K562 (cell line): ENCODE measurements around the gene LRP10. TPM values are rescaled to one million over a fixed set of nuclear protein-coding genes. Genes with fewer than 3 reads are reported as not detected.
A peak's percentile ranks its signal among the peaks of the same experiment; 100 is the strongest.

ENCODE experiments used
- ATF7 ChIP-seq: fragments of 450-650 bp; IDR thresholded peaks from 2 replicates; pipeline ENCODE4 v1.7.1; 2014; ENCODE audit warnings: mild to moderate bottlenecking, moderate library complexity
- CBX2 ChIP-seq: fragments of 200-600 bp; sonication (generic); IDR thresholded peaks from one replicate; pipeline ENCODE4 v1.6.1; 2012; ENCODE audit warnings: mild to moderate bottlenecking, low read length, inconsistent platforms; ENCODE audit not compliant: insufficient read depth, poor library complexity, severe bottlenecking
- CREB1 ChIP-seq, 2 experiments: sonication (generic) in 1 of 2; formaldehyde crosslinking in 1 of 2; IDR thresholded peaks; 2 replicates each; pipeline versions ENCODE4 v1.6.1 to v1.8.0; 2012 to 2022; ENCODE audit warnings: inconsistent platforms in 1 of 2, mild to moderate bottlenecking in 1 of 2, missing genetic modification reagents in 1 of 2, moderate library complexity in 1 of 2
- EHMT2 ChIP-seq: fragments of 450-650 bp; IDR thresholded peaks from 2 replicates; pipeline ENCODE4 v1.6.1; 2018; ENCODE audit warnings: antibody characterized with exemption
- GATAD2A ChIP-seq: fragments of 450-650 bp; IDR thresholded peaks from 2 replicates; pipeline ENCODE4 v1.6.1; 2017
- KAT8 ChIP-seq: fragments of 450-650 bp; IDR thresholded peaks from 2 replicates; pipeline ENCODE4 v1.6.1; 2016; ENCODE audit warnings: low read depth, mild to moderate bottlenecking
- MYBL2 ChIP-seq, 2 experiments: fragments of 450-650 bp in 1 of 2; sonication (generic) in 1 of 2; formaldehyde crosslinking in 1 of 2; IDR thresholded peaks; 2 replicates each; pipeline versions ENCODE4 v1.6.1 to v1.8.1; 2017 to 2022; ENCODE audit warnings: borderline replicate concordance in 1 of 2, inconsistent platforms in 1 of 2, low read depth in 1 of 2, mild to moderate bottlenecking in 1 of 2, missing genetic modification reagents in 1 of 2, moderate library complexity in 1 of 2
- NR2F6 ChIP-seq: fragments of 450-650 bp; formaldehyde crosslinking; IDR thresholded peaks from 2 replicates; pipeline ENCODE4 v1.4.0; 2020; ENCODE audit warnings: mild to moderate bottlenecking
- PML ChIP-seq: IDR thresholded peaks from 2 replicates; pipeline ENCODE4 v1.6.1; 2012; ENCODE audit warnings: low read length, inconsistent platforms
- RBM25 ChIP-seq: fragments of 200-400 bp; formaldehyde crosslinking; IDR thresholded peaks from 2 replicates; pipeline ENCODE4 v1.6.1; 2018; ENCODE audit warnings: low read length, low read depth, moderate library complexity; ENCODE audit not compliant: severe bottlenecking
- RFX1 ChIP-seq: fragments of 450-650 bp; IDR thresholded peaks from 2 replicates; pipeline ENCODE4 v1.6.1; 2016; ENCODE audit warnings: mild to moderate bottlenecking, moderate library complexity
- SRF ChIP-seq, 2 experiments: fragments of 250-450, 450-650 bp in 1 of 2; sonication (Bioruptor Pico) in 1 of 2; sonication (generic) in 1 of 2; formaldehyde crosslinking; IDR thresholded peaks; 2 replicates each; pipeline versions ENCODE4 v1.5.0 to v1.5.1; 2020 to 2022; ENCODE audit warnings: mild to moderate bottlenecking in 1 of 2, missing genetic modification reagents in 1 of 2
- STAG1 ChIP-seq: sonication (generic); formaldehyde crosslinking; IDR thresholded peaks from 2 replicates; pipeline ENCODE4 v1.5.0; 2020; ENCODE audit warnings: missing genetic modification reagents, borderline replicate concordance
- ZBTB11 ChIP-seq, 3 experiments: fragments of 200-800 bp in 1 of 3; fragments of 250-450 bp in 1 of 3; fragments of 450-650 bp in 1 of 3; sonication (Bioruptor Pico) in 1 of 3; sonication (Bioruptor generic) in 1 of 3; formaldehyde crosslinking in 1 of 3; IDR thresholded peaks; 2 replicates each; pipeline versions ENCODE4 v1.6.1 to v1.8.0; 2016 to 2022; ENCODE audit warnings: mild to moderate bottlenecking in 2 of 3, missing genetic modification characterization in 2 of 3, missing compliant biosample characterization in 1 of 3, moderate library complexity in 1 of 3
- ZNF75A ChIP-seq: fragments of 450-650 bp; formaldehyde crosslinking; IDR thresholded peaks from 2 replicates; pipeline ENCODE4 v1.4.0; 2020; ENCODE audit warnings: mild to moderate bottlenecking
- ZNF785 ChIP-seq: fragments of 250-450 bp; sonication (Bioruptor Pico); IDR thresholded peaks from 2 replicates; pipeline ENCODE4 v1.4.0; 2020; ENCODE audit warnings: mild to moderate bottlenecking
- polyA plus RNA-seq, 8 experiments: library from polyadenylated mRNA; depleted of rRNA in 4 of 8; stranded (reverse) in 5 of 8; unstranded in 3 of 8; fragments of >200 nt; fragmentation: Nextera tagmentation in 2 of 8; fragmentation: Illumina TruSeq in 1 of 8; extraction: Ambion mirVana in 2 of 8; extraction: Trizol in 1 of 8; gene quantifications; 2 replicates each; pipeline versions ENCODE4 v1.2.1 to v1.2.3, GENCODE V29; 2011 to 2014; ENCODE audit warnings: inconsistent platforms in 1 of 8, missing spikeins in 1 of 8
- total RNA-seq, 7 experiments: library from RNA; depleted of rRNA in 6 of 7; stranded (reverse); fragments of >200 nt in 6 of 7; fragmentation: Illumina TruSeq in 2 of 7; extraction: Trizol in 2 of 7; gene quantifications; 2 replicates each; pipeline versions ENCODE4 v1.2.1 to v1.2.3, GENCODE V29; 2011 to 2021; ENCODE audit warnings: low replicate concordance in 1 of 7
- TF ChIP-seq, protein P1 (sequence below): sonication (generic); formaldehyde crosslinking; IDR thresholded peaks from 2 replicates; pipeline ENCODE4 v1.8.0; 2023; ENCODE audit warnings: mild to moderate bottlenecking, missing genetic modification reagents
- TF ChIP-seq, protein P2 (sequence below): sonication (generic); formaldehyde crosslinking; IDR thresholded peaks from 2 replicates; pipeline ENCODE4 v1.9.0; 2022; ENCODE audit warnings: mild to moderate bottlenecking, missing genetic modification reagents

Gene LRP10
- total and polyA plus RNA-seq, 9 of the 15 experiments (the other 6 are each of a cell fraction or from before 2014, with no cell fraction given), result 1.3 to 45.5 (median 10.9) TPM

- TF ChIP-seq ZBTB11 (CRISPR knock-in tag; IDR thresholded peaks at IDR 0.05), result no peak
- TF ChIP-seq PML, result no peak
- TF ChIP-seq, protein P1, sequence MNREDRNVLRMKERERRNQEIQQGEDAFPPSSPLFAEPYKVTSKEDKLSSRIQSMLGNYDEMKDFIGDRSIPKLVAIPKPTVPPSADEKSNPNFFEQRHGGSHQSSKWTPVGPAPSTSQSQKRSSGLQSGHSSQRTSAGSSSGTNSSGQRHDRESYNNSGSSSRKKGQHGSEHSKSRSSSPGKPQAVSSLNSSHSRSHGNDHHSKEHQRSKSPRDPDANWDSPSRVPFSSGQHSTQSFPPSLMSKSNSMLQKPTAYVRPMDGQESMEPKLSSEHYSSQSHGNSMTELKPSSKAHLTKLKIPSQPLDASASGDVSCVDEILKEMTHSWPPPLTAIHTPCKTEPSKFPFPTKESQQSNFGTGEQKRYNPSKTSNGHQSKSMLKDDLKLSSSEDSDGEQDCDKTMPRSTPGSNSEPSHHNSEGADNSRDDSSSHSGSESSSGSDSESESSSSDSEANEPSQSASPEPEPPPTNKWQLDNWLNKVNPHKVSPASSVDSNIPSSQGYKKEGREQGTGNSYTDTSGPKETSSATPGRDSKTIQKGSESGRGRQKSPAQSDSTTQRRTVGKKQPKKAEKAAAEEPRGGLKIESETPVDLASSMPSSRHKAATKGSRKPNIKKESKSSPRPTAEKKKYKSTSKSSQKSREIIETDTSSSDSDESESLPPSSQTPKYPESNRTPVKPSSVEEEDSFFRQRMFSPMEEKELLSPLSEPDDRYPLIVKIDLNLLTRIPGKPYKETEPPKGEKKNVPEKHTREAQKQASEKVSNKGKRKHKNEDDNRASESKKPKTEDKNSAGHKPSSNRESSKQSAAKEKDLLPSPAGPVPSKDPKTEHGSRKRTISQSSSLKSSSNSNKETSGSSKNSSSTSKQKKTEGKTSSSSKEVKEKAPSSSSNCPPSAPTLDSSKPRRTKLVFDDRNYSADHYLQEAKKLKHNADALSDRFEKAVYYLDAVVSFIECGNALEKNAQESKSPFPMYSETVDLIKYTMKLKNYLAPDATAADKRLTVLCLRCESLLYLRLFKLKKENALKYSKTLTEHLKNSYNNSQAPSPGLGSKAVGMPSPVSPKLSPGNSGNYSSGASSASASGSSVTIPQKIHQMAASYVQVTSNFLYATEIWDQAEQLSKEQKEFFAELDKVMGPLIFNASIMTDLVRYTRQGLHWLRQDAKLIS (CRISPR knock-in tag), result no peak
- no peak for TF ChIP-seq STAG1 (CRISPR knock-in tag)
- TF ChIP-seq ZNF75A (CRISPR knock-in tag), result no peak
- TF ChIP-seq KAT8, result no peak
- TF ChIP-seq RBM25, result no peak
- TF ChIP-seq GATAD2A, result no peak
- TF ChIP-seq CREB1 (IDR thresholded peaks at IDR 0.05), result no peak
- no peak for TF ChIP-seq CREB1 (CRISPR knock-in tag; IDR thresholded peaks at IDR 0.05)
- TF ChIP-seq, protein P2, sequence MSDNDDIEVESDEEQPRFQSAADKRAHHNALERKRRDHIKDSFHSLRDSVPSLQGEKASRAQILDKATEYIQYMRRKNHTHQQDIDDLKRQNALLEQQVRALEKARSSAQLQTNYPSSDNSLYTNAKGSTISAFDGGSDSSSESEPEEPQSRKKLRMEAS, result no peak
- TF ChIP-seq EHMT2, result no peak
- no peak for TF ChIP-seq MYBL2 (IDR thresholded peaks at IDR 0.05; ENCODE audit: low read depth)
- TF ChIP-seq MYBL2 (CRISPR knock-in tag; IDR thresholded peaks at IDR 0.05; ENCODE audit: borderline replicate concordance), result no peak
- TF ChIP-seq CBX2, result no peak
- TF ChIP-seq NR2F6 (CRISPR knock-in tag), result no peak
- 0 out of 2 replicates have a peak, but pooled peaks have one; percentile 16 for TF ChIP-seq RFX1
- no peak for TF ChIP-seq ATF7
- TF ChIP-seq SRF (CRISPR knock-in tag; IDR thresholded peaks at IDR 0.05), result peak; percentile 40 to 92; a peak in 2 of 4 replicates
- no peak for TF ChIP-seq ZNF785
Measured at GRCh38 chr14:22898302-22899090, 27.0 kb downstream of the LRP10 start (continued).
